ENCODE data around the gene TNNI3. TPM values are rescaled to one million over a fixed set of nuclear protein-coding genes. Genes with fewer than 3 reads are reported as not detected.
A peak's percentile ranks its signal among the peaks of the same experiment; 100 is the strongest.

TNNI3 gene
- total and polyA plus RNA-seq, 9 of the 15 experiments (the other 6 are each of a cell fraction or from before 2014, with no cell fraction given), result 4.7 to 158 (median 42.0) TPM

DNA sequence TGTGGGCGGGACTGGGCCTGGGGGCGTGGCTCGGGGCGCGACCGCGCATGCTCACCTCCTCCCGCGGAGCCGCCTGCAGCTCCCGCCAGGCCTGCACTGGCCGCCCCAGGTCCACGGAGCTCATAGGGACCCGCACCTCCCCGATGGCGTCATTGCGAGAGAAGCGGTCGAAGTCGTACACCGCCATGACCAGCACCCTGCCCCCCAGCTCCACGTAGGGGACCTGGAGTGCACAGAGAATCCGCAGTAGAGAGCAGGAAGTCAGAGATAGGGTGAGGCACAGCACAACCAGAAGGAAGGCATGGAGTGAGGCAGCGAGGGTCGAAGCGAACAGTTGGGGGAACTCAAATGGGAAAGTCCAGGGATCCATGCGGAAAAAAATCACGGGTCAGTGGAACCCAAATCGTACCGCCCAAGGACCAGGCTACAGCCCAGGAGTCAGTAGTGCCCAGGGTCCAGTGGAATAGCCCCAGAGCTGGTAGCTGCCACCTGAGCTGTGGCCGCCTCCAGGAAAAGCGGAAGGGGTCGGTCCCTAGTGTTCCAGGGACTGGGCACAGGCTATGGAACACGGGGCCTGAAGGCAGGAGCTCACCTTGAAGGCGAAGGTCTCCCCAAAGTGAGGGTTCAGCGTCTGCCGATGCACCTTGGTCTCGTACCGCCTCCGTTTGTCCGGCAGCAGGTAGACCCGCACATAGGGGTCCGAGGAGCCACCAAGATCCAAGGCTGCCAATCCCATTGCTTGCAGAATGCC lies 17.8 kb upstream of the TNNI3 start (continued):
- TF ChIP-seq, protein P1, sequence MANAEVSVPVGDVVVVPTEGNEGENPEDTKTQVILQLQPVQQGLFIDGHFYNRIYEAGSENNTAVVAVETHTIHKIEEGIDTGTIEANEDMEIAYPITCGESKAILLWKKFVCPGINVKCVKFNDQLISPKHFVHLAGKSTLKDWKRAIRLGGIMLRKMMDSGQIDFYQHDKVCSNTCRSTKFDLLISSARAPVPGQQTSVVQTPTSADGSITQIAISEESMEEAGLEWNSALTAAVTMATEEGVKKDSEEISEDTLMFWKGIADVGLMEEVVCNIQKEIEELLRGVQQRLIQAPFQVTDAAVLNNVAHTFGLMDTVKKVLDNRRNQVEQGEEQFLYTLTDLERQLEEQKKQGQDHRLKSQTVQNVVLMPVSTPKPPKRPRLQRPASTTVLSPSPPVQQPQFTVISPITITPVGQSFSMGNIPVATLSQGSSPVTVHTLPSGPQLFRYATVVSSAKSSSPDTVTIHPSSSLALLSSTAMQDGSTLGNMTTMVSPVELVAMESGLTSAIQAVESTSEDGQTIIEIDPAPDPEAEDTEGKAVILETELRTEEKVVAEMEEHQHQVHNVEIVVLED (CRISPR knock-in tag; IDR thresholded peaks at IDR 0.05), result no peak
- TF ChIP-seq, protein P2, sequence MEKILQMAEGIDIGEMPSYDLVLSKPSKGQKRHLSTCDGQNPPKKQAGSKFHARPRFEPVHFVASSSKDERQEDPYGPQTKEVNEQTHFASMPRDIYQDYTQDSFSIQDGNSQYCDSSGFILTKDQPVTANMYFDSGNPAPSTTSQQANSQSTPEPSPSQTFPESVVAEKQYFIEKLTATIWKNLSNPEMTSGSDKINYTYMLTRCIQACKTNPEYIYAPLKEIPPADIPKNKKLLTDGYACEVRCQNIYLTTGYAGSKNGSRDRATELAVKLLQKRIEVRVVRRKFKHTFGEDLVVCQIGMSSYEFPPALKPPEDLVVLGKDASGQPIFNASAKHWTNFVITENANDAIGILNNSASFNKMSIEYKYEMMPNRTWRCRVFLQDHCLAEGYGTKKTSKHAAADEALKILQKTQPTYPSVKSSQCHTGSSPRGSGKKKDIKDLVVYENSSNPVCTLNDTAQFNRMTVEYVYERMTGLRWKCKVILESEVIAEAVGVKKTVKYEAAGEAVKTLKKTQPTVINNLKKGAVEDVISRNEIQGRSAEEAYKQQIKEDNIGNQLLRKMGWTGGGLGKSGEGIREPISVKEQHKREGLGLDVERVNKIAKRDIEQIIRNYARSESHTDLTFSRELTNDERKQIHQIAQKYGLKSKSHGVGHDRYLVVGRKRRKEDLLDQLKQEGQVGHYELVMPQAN (IDR thresholded peaks at IDR 0.05; ENCODE audit: borderline replicate concordance), result peak; percentile 42; the same call in 1 of the 2 replicates
- TF ChIP-seq CBFA2T2 (conservative IDR thresholded peaks at IDR 0.05) (no peak), MBD2 (IDR thresholded peaks at IDR 0.05; ENCODE audit: borderline replicate concordance, low read depth) (peak; percentile 36; the same call in 1 of the 2 replicates), CBFB (CRISPR knock-in tag; IDR thresholded peaks at IDR 0.05) (0 out of 2 replicates have a peak, but pooled peaks have one; percentile 85), RCOR1 (IDR thresholded peaks at IDR 0.05; ENCODE audit: borderline replicate concordance in 1 of 2, low read depth in 2 of 2, low read length in 2 of 2) (peak in 1 of 2 experiments; percentile 7; a peak in 1 of 4 replicates), EGR1 (conservative IDR thresholded peaks at IDR 0.05) (0 out of 2 replicates have a peak, but pooled peaks have one; percentile 2), MCM5 (IDR thresholded peaks at IDR 0.05; ENCODE audit: low read depth) (no peak), PRPF4 (IDR thresholded peaks at IDR 0.05; ENCODE audit: insufficient read depth, low read depth, low read length, poor library complexity, severe bottlenecking) (no peak), PHF20 (IDR thresholded peaks at IDR 0.05; ENCODE audit: partially characterized antibody) (peak; percentile 75), ZNF282 (CRISPR knock-in tag; IDR thresholded peaks at IDR 0.05) (no peak), SMAD4 (CRISPR knock-in tag; conservative IDR thresholded peaks at IDR 0.05) (0 out of 2 replicates have a peak, but pooled peaks have one; percentile 35), YY1 (IDR thresholded peaks at IDR 0.05; ENCODE audit: borderline replicate concordance in 1 of 3, control insufficient read depth in 1 of 3, extremely low read depth in 1 of 3, insufficient read depth in 3 of 3, insufficient read length in 1 of 3, insufficient replicate concordance in 2 of 3, low read depth in 1 of 3, low read length in 2 of 3) (peak in 2 of 3 experiments; percentile 73 to 81)
- TF ChIP-seq, protein P3, sequence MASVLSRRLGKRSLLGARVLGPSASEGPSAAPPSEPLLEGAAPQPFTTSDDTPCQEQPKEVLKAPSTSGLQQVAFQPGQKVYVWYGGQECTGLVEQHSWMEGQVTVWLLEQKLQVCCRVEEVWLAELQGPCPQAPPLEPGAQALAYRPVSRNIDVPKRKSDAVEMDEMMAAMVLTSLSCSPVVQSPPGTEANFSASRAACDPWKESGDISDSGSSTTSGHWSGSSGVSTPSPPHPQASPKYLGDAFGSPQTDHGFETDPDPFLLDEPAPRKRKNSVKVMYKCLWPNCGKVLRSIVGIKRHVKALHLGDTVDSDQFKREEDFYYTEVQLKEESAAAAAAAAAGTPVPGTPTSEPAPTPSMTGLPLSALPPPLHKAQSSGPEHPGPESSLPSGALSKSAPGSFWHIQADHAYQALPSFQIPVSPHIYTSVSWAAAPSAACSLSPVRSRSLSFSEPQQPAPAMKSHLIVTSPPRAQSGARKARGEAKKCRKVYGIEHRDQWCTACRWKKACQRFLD (CRISPR knock-in tag; IDR thresholded peaks at IDR 0.05), result no peak; the same call in 1 of the 2 replicates
- TF ChIP-seq, protein P4, sequence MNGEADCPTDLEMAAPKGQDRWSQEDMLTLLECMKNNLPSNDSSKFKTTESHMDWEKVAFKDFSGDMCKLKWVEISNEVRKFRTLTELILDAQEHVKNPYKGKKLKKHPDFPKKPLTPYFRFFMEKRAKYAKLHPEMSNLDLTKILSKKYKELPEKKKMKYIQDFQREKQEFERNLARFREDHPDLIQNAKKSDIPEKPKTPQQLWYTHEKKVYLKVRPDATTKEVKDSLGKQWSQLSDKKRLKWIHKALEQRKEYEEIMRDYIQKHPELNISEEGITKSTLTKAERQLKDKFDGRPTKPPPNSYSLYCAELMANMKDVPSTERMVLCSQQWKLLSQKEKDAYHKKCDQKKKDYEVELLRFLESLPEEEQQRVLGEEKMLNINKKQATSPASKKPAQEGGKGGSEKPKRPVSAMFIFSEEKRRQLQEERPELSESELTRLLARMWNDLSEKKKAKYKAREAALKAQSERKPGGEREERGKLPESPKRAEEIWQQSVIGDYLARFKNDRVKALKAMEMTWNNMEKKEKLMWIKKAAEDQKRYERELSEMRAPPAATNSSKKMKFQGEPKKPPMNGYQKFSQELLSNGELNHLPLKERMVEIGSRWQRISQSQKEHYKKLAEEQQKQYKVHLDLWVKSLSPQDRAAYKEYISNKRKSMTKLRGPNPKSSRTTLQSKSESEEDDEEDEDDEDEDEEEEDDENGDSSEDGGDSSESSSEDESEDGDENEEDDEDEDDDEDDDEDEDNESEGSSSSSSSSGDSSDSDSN (IDR thresholded peaks at IDR 0.05; ENCODE audit: borderline replicate concordance in 1 of 2, low read depth in 2 of 2, low read length in 2 of 2), result 0 out of 4 replicates have a peak, but pooled peaks of 1 of the 2 experiments have one; percentile 22
- TF ChIP-seq, protein P5, sequence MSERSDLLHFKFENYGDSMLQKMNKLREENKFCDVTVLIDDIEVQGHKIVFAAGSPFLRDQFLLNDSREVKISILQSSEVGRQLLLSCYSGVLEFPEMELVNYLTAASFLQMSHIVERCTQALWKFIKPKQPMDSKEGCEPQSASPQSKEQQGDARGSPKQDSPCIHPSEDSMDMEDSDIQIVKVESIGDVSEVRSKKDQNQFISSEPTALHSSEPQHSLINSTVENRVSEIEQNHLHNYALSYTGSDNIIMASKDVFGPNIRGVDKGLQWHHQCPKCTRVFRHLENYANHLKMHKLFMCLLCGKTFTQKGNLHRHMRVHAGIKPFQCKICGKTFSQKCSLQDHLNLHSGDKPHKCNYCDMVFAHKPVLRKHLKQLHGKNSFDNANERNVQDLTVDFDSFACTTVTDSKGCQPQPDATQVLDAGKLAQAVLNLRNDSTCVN (CRISPR knock-in tag; IDR thresholded peaks at IDR 0.05), result 0 out of 2 replicates have a peak, but pooled peaks have one; percentile 37
